HL-60/S4 (cell line): ENCODE results near the gene CCNJ.
"Not testable (repeated sequence)": the region's sequence is repeated elsewhere in the genome, so short reads cannot be mapped to it uniquely, and the experiment has no call there.

Experiments used
- in situ Hi-C: fragments of 300-500 bp; cut with MboI; formaldehyde crosslinking; loops from 2 replicates; pipeline ENCODE4 v1.14.3; 2022; ENCODE audit warnings: low sequenced_read_pairs

CCNJ gene, protein sequence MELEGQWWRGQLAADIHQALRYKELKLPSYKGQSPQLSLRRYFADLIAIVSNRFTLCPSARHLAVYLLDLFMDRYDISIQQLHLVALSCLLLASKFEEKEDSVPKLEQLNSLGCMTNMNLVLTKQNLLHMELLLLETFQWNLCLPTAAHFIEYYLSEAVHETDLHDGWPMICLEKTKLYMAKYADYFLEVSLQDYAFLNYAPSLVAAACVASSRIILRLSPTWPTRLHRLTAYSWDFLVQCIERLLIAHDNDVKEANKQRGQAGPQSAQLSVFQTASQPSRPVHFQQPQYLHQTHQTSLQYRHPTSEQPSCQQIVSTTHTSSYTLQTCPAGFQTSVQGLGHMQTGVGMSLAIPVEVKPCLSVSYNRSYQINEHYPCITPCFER

GRCh38 chr10:96043033-96043892 lies at the start of gene CCNJ:
Gene CCNJ (plus strand): TSS chr10:96043583. CDS start chr10:96044394, 811 bp downstream.
- in situ Hi-C loops, result no loop called here

- in situ Hi-C loops, result not testable (repeated sequence)
These were observed 49.0 kb upstream of the CCNJ start for GRCh38 chr10:95994376-95994775.

DNA sequence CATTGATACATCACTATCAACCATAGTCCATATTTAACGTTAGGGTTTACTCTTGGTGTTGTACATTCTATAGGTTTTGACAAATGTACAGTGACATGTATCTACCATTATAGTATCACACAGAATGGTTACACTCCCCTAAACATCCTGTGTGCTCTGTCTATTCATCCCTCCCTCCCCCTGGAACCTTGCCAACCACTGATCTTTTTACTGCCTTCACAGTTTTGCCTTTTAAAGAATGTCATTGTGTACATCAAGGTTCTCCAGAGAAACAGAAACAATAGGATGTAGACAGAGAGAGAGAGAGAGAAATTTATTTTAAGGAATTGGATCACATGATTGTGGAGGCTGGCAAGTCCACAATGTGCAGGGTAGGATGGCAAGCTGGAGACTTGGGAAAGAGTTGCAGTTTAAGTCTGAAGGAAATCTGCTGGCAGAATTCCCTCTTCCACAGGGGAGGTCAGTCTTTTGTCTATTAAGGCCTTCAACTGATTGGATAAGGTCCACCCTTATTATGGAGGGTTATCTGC lies 45.1 kb upstream of the CCNJ start:
- in situ Hi-C loops, result no loop called here

GRCh38 chr10:96013956-96014355 lies 29.4 kb upstream of the CCNJ start:
- in situ Hi-C loops, result loop anchor here (25.0 kb wide), 1 partner anchor 323 kb away; no protein-coding TSS in a partner anchor

DNA sequence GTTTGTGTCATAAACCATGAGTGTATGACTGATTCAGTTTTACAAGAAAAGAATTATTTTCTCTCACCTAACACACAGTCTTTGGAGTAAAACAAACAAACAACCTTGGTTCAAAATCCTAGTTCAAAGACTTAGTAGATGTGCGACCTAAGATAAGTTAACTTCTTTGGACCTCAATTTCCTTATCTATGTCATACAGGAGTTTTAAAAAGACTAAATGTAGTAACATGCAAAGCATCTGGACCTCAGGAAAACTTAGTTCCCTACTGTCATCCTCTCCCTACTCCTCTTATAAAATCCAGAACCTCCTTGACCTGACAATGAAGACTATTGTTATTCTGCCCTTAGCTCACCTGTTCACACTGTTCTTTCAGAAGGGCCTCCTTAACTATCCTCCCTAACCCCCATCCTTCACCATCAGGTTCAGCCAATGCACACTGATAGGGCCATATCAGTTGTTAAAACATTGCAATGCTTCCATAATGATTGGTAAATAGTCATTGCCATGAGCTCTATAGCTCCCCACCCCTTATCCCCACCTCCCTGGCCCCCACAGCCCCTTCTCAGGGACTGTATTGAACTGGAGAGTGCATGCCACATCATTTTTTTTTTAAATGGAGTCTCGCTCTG lies 28.8 kb upstream of the CCNJ start:
- in situ Hi-C loops, result loop anchor here (25.0 kb wide), 1 partner anchor 323 kb away; no protein-coding TSS in a partner anchor

DNA sequence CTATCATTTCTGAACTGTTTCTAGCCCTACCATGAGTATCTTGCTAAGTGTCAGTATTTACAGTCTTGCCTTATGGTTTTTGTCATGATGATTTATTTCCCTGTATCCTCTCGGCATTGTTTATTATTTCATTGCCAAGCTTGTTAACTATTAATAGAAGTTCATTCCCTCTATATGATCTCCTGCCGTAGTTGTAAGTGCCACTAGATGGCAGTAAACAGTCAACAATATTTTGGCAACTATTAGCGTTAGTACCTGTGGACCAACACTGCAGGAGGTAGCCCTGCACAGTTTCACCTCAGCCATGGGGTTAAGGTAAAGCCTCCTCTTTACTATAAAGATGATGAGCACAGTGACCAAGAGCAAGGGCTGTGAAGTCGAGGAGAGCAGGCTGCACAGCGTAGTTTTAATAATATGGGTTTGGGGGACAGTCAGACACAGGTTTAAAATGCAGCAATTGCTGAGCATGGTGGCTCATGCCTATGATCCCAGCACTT lies 26.1 kb upstream of the CCNJ start:
- in situ Hi-C loops, result loop anchor here (25.0 kb wide), 1 partner anchor 320 kb away; no protein-coding TSS in a partner anchor

GRCh38 chr10:96021332-96021731 lies 22.1 kb upstream of the CCNJ start:
- in situ Hi-C loops, result loop anchor here (25.0 kb wide), 1 partner anchor 316 kb away; no protein-coding TSS in a partner anchor

GRCh38 chr10:96022739-96023138 lies 20.6 kb upstream of the CCNJ start:
- in situ Hi-C loops, result loop anchor here (25.0 kb wide), 1 partner anchor 315 kb away; no protein-coding TSS in a partner anchor

GRCh38 chr10:96023168-96023567 lies 20.2 kb upstream of the CCNJ start:
- in situ Hi-C loops, result loop anchor here (25.0 kb wide), 1 partner anchor 314 kb away; no protein-coding TSS in a partner anchor

DNA sequence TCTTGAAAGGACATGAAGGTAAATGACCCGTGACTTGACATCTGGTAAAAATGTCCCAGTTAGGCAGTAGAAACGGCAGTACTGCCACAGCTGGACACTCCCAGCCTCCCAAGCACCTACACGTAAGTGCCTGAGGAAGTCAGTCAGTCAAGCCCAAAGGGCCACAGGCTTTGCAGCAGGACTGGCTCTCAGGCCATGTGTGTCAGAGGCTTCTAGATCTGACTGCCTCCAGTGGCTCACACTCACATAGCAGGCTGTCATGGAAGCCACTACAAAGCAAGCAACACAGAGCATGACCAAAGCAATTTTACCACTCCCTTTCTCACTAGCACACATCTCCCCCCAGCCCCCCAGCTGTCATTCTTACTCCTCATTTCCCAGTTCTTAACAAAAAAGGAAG lies 17.8 kb upstream of the CCNJ start:
- in situ Hi-C loops, result no loop called here

- in situ Hi-C loops, result no loop called here
These were observed 8.8 kb upstream of the CCNJ start for GRCh38 chr10:96034625-96035024.

DNA sequence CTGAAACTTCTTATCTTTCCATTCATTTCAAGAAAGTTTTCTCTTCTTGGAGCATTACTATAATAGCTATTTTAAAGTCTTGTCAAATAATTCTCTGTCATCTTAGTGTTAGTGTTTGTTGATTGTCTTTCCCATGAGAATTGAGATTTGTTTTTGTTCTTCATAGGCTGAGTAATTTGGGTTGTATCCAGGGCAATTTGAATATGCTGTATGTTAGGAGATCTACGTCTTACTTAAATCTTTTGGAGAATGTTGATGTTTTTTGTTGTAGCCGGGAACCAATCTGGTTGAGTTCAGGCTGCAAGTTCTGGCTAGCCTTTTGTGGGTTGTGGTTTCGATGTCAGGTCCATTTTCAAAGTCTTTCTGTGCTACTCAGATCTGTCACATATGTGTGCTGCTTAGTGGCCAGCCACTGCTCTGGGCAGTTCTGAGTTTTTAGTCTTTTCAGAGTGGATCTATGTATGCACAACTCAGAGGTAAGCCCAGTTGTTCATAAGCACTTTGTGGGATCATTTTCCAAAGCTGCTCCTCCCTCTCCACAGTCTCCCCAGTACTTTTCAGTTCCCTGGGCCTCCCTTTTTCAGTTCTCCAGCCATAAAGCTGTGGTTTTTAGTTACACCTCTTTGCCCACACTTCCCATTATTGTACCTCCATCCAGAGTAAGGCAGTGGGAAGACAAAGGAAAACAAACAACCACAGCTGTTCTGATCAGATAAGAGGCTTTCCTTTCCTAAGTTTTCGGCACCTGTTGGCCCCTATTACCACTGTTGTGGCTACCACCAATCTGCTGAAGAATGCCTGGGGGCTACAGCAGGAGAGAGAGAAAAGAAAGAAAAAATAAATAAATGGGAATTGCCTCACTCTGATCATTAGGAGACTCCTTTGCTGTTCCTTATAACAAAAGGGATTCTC lies 4.7 kb upstream of the CCNJ start:
- in situ Hi-C loops, result no loop called here

DNA sequence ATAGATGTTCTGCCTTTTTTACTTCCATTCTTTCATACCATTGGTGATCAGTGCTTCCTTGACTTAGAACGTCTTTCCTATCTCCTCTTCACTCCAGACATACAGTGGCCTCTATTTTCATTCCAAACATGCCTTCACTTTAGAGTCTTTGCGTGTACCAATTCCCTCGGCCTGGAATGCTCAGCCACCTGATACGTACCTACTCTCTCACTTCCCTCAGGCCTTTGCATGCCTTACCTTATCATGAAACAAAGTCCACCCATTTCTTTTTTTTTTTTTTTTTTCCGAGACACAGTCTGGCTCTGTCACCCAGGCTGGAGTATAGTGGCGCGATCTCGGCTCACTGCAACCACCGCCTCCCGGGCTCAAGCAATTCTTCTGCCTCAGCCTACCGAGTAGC lies 2.2 kb upstream of the CCNJ start:
- in situ Hi-C loops, result no loop called here

- in situ Hi-C loops, result no loop called here
These were observed 721 bp downstream of the CCNJ start for GRCh38 chr10:96043893-96044715.

- in situ Hi-C loops, result no loop called here
These were observed 1.4 kb downstream of the CCNJ start for GRCh38 chr10:96044736-96045135.

DNA sequence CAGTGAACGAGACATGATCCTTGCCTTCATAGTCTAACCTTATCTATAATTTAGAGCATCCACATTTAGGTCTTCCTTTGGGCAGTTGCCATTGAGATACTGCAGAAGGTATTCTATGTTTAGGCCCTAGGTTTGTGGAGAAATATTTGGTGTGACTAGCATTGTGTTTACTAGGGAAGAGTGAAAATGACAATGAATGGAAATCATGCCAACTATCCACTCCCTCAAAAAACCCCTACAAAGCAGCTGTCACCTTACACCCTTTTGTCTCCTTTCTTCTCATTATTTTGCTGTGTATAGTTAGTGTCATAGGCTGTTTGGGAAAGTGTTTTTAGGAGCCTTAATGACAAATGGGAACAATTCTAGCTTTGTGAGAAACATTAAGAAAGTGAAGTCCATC lies 3.2 kb downstream of the CCNJ start:
- in situ Hi-C loops, result no loop called here

GRCh38 chr10:96047004-96047649 lies 3.7 kb downstream of the CCNJ start:
- in situ Hi-C loops, result no loop called here

- in situ Hi-C loops, result not testable (repeated sequence)
These were observed 4.5 kb downstream of the CCNJ start for GRCh38 chr10:96047925-96048324.
